Measurements from ENCODE around the gene EIF2AK2. TPM values are rescaled to one million over a fixed set of nuclear protein-coding genes. Genes with fewer than 3 reads are reported as not detected.

The EIF2AK2 gene
- total RNA-seq, 1 donor from 2014 or later = 23.8 TPM

- H3K27ac ChIP-seq (replicated peaks) = no peak overlapping the region
- H3K27me3 ChIP-seq (ENCODE audit: low read depth) = peaks cover 7% of the 10 kb centered on the region
- no peaks in the 10 kb centered on the region for H3K4me1 ChIP-seq
- intact Hi-C loops (cut with micrococcal nuclease) = no loop called here
- H3K4me3 ChIP-seq = no peak overlapping the region
- no peak for TF ChIP-seq CTCF (IDR thresholded peaks at IDR 0.05; ENCODE audit: borderline replicate concordance)
- H3K9me3 ChIP-seq (replicated peaks) = no peaks in the 10 kb centered on the region
- no peak for DNase-seq
- no peaks in the 10 kb centered on the region for H3K36me3 ChIP-seq
These were observed 23.9 kb upstream of the EIF2AK2 start for GRCh38 chr2:37180640-37181039.

GRCh38 chr2:37180006-37180639 is 23.3 kb upstream of the EIF2AK2 start:
- no peak overlapping the region for H3K4me3 ChIP-seq
- intact Hi-C loops (cut with micrococcal nuclease) = no loop called here
- TF ChIP-seq CTCF (IDR thresholded peaks at IDR 0.05; ENCODE audit: borderline replicate concordance) = no peak

GRCh38 chr2:37173741-37174140 is 17.0 kb upstream of the EIF2AK2 start:
- no peaks in the 10 kb centered on the region for H3K4me1 ChIP-seq
- H3K9me3 ChIP-seq (replicated peaks) = no peaks in the 10 kb centered on the region
- H3K27me3 ChIP-seq (ENCODE audit: low read depth) = no peaks in the 10 kb centered on the region
- intact Hi-C loops (cut with micrococcal nuclease) = no loop called here
- DNase-seq = no peak
- TF ChIP-seq CTCF (IDR thresholded peaks at IDR 0.05; ENCODE audit: borderline replicate concordance) = no peak
- no peak overlapping the region for H3K4me3 ChIP-seq
- no peaks in the 10 kb centered on the region for H3K36me3 ChIP-seq
- H3K27ac ChIP-seq (replicated peaks) = no peak overlapping the region

More at GRCh38 chr2:37180006-37180639, 23.3 kb upstream of the EIF2AK2 start:
- H3K27me3 ChIP-seq (ENCODE audit: low read depth) = peaks cover 7% of the 10 kb centered on the region
- no peaks in the 10 kb centered on the region for H3K9me3 ChIP-seq (replicated peaks)
- no peak for DNase-seq
- H3K27ac ChIP-seq (replicated peaks) = no peak overlapping the region
- H3K4me1 ChIP-seq = no peaks in the 10 kb centered on the region
- no peaks in the 10 kb centered on the region for H3K36me3 ChIP-seq

GRCh38 chr2:37171624-37171950 is 14.8 kb upstream of the EIF2AK2 start:
- H3K27ac ChIP-seq (replicated peaks) = no peak overlapping the region
- no peak for TF ChIP-seq CTCF (IDR thresholded peaks at IDR 0.05; ENCODE audit: borderline replicate concordance)
- H3K27me3 ChIP-seq (ENCODE audit: low read depth) = no peaks in the 10 kb centered on the region
- H3K36me3 ChIP-seq = no peaks in the 10 kb centered on the region
- no peak overlapping the region for H3K4me3 ChIP-seq
- peaks cover 3% of the 10 kb centered on the region for H3K4me1 ChIP-seq
- intact Hi-C loops (cut with micrococcal nuclease) = no loop called here
- no peaks in the 10 kb centered on the region for H3K9me3 ChIP-seq (replicated peaks)
- DNase-seq = no peak

GRCh38 chr2:37168217-37168981 is 11.6 kb upstream of the EIF2AK2 start:
- H3K9me3 ChIP-seq (replicated peaks) = peaks cover 24% of the 10 kb centered on the region
- H3K4me3 ChIP-seq = no peak overlapping the region
- peaks cover 3% of the 10 kb centered on the region for H3K4me1 ChIP-seq
- H3K36me3 ChIP-seq = no peaks in the 10 kb centered on the region
- H3K27me3 ChIP-seq (ENCODE audit: low read depth) = no peaks in the 10 kb centered on the region
- no peak overlapping the region for H3K27ac ChIP-seq (replicated peaks)
- no peak for DNase-seq
- intact Hi-C loops (cut with micrococcal nuclease) = no loop called here
- TF ChIP-seq CTCF (IDR thresholded peaks at IDR 0.05; ENCODE audit: borderline replicate concordance) = peak; percentile 75
